ENCODE measurements around the gene CFAP58.

CFAP58 gene

GRCh38 chr10:104374591-104374990, 21.0 kb downstream of the CFAP58 start:
- no peak for DNase-seq

- no peak for DNase-seq
Observed at GRCh38 chr10:104376784-104377300, 23.2 kb downstream of the CFAP58 start.

- DNase-seq, result no peak
Observed at GRCh38 chr10:104380336-104380735, 26.7 kb downstream of the CFAP58 start.

- DNase-seq, result no peak
Observed at GRCh38 chr10:104387130-104387888, 33.7 kb downstream of the CFAP58 start.

GRCh38 chr10:104388830-104389229, 35.2 kb downstream of the CFAP58 start:
- no peak for DNase-seq

GRCh38 chr10:104391150-104391968, 37.7 kb downstream of the CFAP58 start:
- DNase-seq, result no peak

GRCh38 chr10:104391969-104392296, 38.3 kb downstream of the CFAP58 start:
- DNase-seq, result no peak

- no peak for DNase-seq
Observed at GRCh38 chr10:104393387-104393786, 39.8 kb downstream of the CFAP58 start.

GRCh38 chr10:104396581-104396980, 42.9 kb downstream of the CFAP58 start:
- DNase-seq, result no peak

- no peak for DNase-seq
Observed at GRCh38 chr10:104403636-104404035, 50.0 kb downstream of the CFAP58 start.

GRCh38 chr10:104406715-104407650, 53.4 kb downstream of the CFAP58 start:
- peak; percentile 49 for DNase-seq

GRCh38 chr10:104413528-104413927, 59.9 kb downstream of the CFAP58 start:
- no peak for DNase-seq

GRCh38 chr10:104415526-104416165, 62.0 kb downstream of the CFAP58 start:
- DNase-seq, result no peak

- DNase-seq, result no peak
Observed at GRCh38 chr10:104416851-104417250, 63.2 kb downstream of the CFAP58 start.

GRCh38 chr10:104417637-104418292, 64.1 kb downstream of the CFAP58 start:
- no peak for DNase-seq

GRCh38 chr10:104424719-104425118, 71.1 kb downstream of the CFAP58 start:
- peak; percentile 6 for DNase-seq

GRCh38 chr10:104427989-104428388, 74.4 kb downstream of the CFAP58 start:
- no peak for DNase-seq

- DNase-seq, result no peak
Observed at GRCh38 chr10:104429846-104430245, 76.2 kb downstream of the CFAP58 start.

GRCh38 chr10:104430360-104430759, 76.7 kb downstream of the CFAP58 start:
- DNase-seq, result no peak

GRCh38 chr10:104433669-104434068, 80.0 kb downstream of the CFAP58 start:
- DNase-seq, result no peak

GRCh38 chr10:104434601-104435000, 81.0 kb downstream of the CFAP58 start:
- DNase-seq, result no peak

- peak; percentile 28 for DNase-seq
Observed at GRCh38 chr10:104435822-104436221, 82.2 kb downstream of the CFAP58 start.
